ENCODE results near the gene SLC6A17.

- TF ChIP-seq GATA3 (IDR thresholded peaks at IDR 0.05; ENCODE audit: low read depth, low read length) (no peak), GATA2 (IDR thresholded peaks at IDR 0.05; ENCODE audit: low read depth, low read length) (no peak)
These were observed 90.3 kb downstream of the SLC6A17 start for GRCh38 chr1:110240476-110241210.
